ENCODE data around the gene SOBP. TPM values are rescaled to one million over a fixed set of nuclear protein-coding genes. Genes with fewer than 3 reads are reported as not detected.

The SOBP gene
- total RNA-seq, 1 experiment from 2014 or later, result 2.9 TPM

- peak; percentile 83 for DNase-seq (ENCODE audit: low spot score)
These were observed 169.3 kb downstream of the SOBP start for GRCh38 chr6:107658920-107659865.

- DNase-seq (ENCODE audit: low spot score), result no peak
These were observed 170.9 kb downstream of the SOBP start for GRCh38 chr6:107660839-107661238.

GRCh38 chr6:107661291-107661690 lies 171.4 kb downstream of the SOBP start:
- no peak for DNase-seq (ENCODE audit: low spot score)

- no peak for DNase-seq (ENCODE audit: low spot score)
These were observed 172.4 kb downstream of the SOBP start for GRCh38 chr6:107662333-107662732.

- DNase-seq (ENCODE audit: low spot score), result no peak
These were observed 173.4 kb downstream of the SOBP start for GRCh38 chr6:107663308-107663707.

- DNase-seq (ENCODE audit: low spot score), result no peak
These were observed 175.5 kb downstream of the SOBP start for GRCh38 chr6:107665382-107665781.

- DNase-seq (ENCODE audit: low spot score), result peak; percentile 44
These were observed 176.4 kb downstream of the SOBP start for GRCh38 chr6:107666084-107666980.

GRCh38 chr6:107666981-107667601 lies 177.2 kb downstream of the SOBP start:
- DNase-seq (ENCODE audit: low spot score), result no peak

GRCh38 chr6:107667790-107668189 lies 177.9 kb downstream of the SOBP start:
- DNase-seq (ENCODE audit: low spot score), result no peak

GRCh38 chr6:107668743-107669474 lies 179.0 kb downstream of the SOBP start:
- no peak for DNase-seq (ENCODE audit: low spot score)

GRCh38 chr6:107670792-107671199 lies 180.9 kb downstream of the SOBP start:
- peak; percentile 53 for DNase-seq (ENCODE audit: low spot score)

GRCh38 chr6:107673076-107673494 lies 183.2 kb downstream of the SOBP start:
- peak; percentile 16 for DNase-seq (ENCODE audit: low spot score)

GRCh38 chr6:107674995-107675738 lies 185.2 kb downstream of the SOBP start:
- DNase-seq (ENCODE audit: low spot score), result peak; percentile 77

- no peak for DNase-seq (ENCODE audit: low spot score)
These were observed 186.1 kb downstream of the SOBP start for GRCh38 chr6:107676042-107676441.

GRCh38 chr6:107677399-107677798 lies 187.5 kb downstream of the SOBP start:
- DNase-seq (ENCODE audit: low spot score), result no peak

- no peak for DNase-seq (ENCODE audit: low spot score)
These were observed 189.5 kb downstream of the SOBP start for GRCh38 chr6:107679457-107679856.

- DNase-seq (ENCODE audit: low spot score), result no peak
These were observed 192.8 kb downstream of the SOBP start for GRCh38 chr6:107682721-107683120.

GRCh38 chr6:107683183-107683582 lies 193.3 kb downstream of the SOBP start:
- DNase-seq (ENCODE audit: low spot score), result no peak

- no peak for DNase-seq (ENCODE audit: low spot score)
These were observed 195.1 kb downstream of the SOBP start for GRCh38 chr6:107684996-107685395.

- no peak for DNase-seq (ENCODE audit: low spot score)
These were observed 199.3 kb downstream of the SOBP start for GRCh38 chr6:107689190-107689589.

Data from H4 (cell line).